Measurements from ENCODE around the gene CCDC57.

GRCh38 chr17:82177761-82178498 lies 34.7 kb downstream of the CCDC57 start:
- TF ChIP-seq CTCF (IDR thresholded peaks at IDR 0.05) = no peak
- TF ChIP-seq POLR2A (IDR thresholded peaks at IDR 0.05) = no peak

All from right lobe of liver (tissue), 4 donors.